ENCODE results near the gene GPC5. TPM values are rescaled to one million over a fixed set of nuclear protein-coding genes. Genes with fewer than 3 reads are reported as not detected.

Gene GPC5
- total and polyA plus RNA-seq, 2 experiments from 2014 or later: 0.32 TPM; not detected in 1

- 14 to 18% methylated on average over 7 of the region's 7 CpGs for WGBS, 2 experiments (ENCODE audit: low coverage in 1 of 2, low lambda C conversion rate in 2 of 2, missing lambda C conversion rate in 2 of 2)
- Histone ChIP-seq H3F3A (ENCODE audit: insufficient read depth) (no peaks in the 10 kb centered on the region), H4K20me1 (ENCODE audit: insufficient read depth) (no peaks in the 10 kb centered on the region), H3K9me3 (ENCODE audit: low read depth) (no peaks in the 10 kb centered on the region), H3K27ac (no peak overlapping the region), H3K79me2 (ENCODE audit: insufficient read depth) (no peaks in the 10 kb centered on the region), H3K4me1 (ENCODE audit: insufficient read depth) (no peaks in the 10 kb centered on the region), H2AFZ (no peak overlapping the region), H3K4me2 (ENCODE audit: unreplicated experiment) (no peak overlapping the region), H3K27me3 (replicated peaks; ENCODE audit: insufficient read depth) (no peaks in the 10 kb centered on the region), H3K9ac (no peak overlapping the region), H3K9me2 (ENCODE audit: insufficient read depth) (no peaks in the 10 kb centered on the region), H3K4me3 (no peak overlapping the region), H3K36me3 (ENCODE audit: low read depth) (no peaks in the 10 kb centered on the region)
- TF ChIP-seq EZH2 (IDR thresholded peaks at IDR 0.05; ENCODE audit: insufficient read depth, poor library complexity, severe bottlenecking) (no peak), EZH2phosphoT487 (IDR thresholded peaks at IDR 0.05; ENCODE audit: insufficient read depth, low read depth) (no peak)
- in situ Hi-C loops (cut with MboI): no loop called here
- no peak for DNase-seq
Observed at GRCh38 chr13:92592757-92593156, 1194.3 kb downstream of the GPC5 start.

GRCh38 chr13:92602560-92602959, 1204.1 kb downstream of the GPC5 start:
- Histone ChIP-seq H3K9me3 (ENCODE audit: low read depth) (no peaks in the 10 kb centered on the region), H3K36me3 (ENCODE audit: low read depth) (no peaks in the 10 kb centered on the region), H3K27ac (no peak overlapping the region), H3K4me1 (ENCODE audit: insufficient read depth) (no peaks in the 10 kb centered on the region), H3K4me3 (no peak overlapping the region), H4K20me1 (ENCODE audit: insufficient read depth) (no peaks in the 10 kb centered on the region), H2AFZ (no peak overlapping the region), H3K79me2 (ENCODE audit: insufficient read depth) (no peaks in the 10 kb centered on the region), H3K4me2 (ENCODE audit: unreplicated experiment) (no peak overlapping the region), H3K9me2 (ENCODE audit: insufficient read depth) (no peaks in the 10 kb centered on the region), H3K9ac (no peak overlapping the region), H3K27me3 (replicated peaks; ENCODE audit: insufficient read depth) (no peaks in the 10 kb centered on the region), H3F3A (ENCODE audit: insufficient read depth) (no peaks in the 10 kb centered on the region)
- in situ Hi-C loops (cut with MboI): no loop called here
- TF ChIP-seq EZH2phosphoT487 (IDR thresholded peaks at IDR 0.05; ENCODE audit: insufficient read depth, low read depth) (no peak), EZH2 (IDR thresholded peaks at IDR 0.05; ENCODE audit: insufficient read depth, poor library complexity, severe bottlenecking) (no peak)
- 3 to 8% methylated on average over 1 of the region's 1 CpG for WGBS, 2 experiments (ENCODE audit: low coverage in 1 of 2, low lambda C conversion rate in 2 of 2, missing lambda C conversion rate in 2 of 2)
- DNase-seq: no peak

- no peak for TF ChIP-seq EZH2 (IDR thresholded peaks at IDR 0.05; ENCODE audit: insufficient read depth, poor library complexity, severe bottlenecking)
- no peak for TF ChIP-seq EZH2phosphoT487 (IDR thresholded peaks at IDR 0.05; ENCODE audit: insufficient read depth, low read depth)
- no peak overlapping the region for H2AFZ ChIP-seq
- no peak overlapping the region for H3K27ac ChIP-seq
- in situ Hi-C loops (cut with MboI): no loop called here
- 13 to 21% methylated on average over 2 of the region's 2 CpGs for WGBS, 2 experiments (ENCODE audit: low coverage in 1 of 2, low lambda C conversion rate in 2 of 2, missing lambda C conversion rate in 2 of 2)
- H3K4me2 ChIP-seq (ENCODE audit: unreplicated experiment): no peak overlapping the region
- no peaks in the 10 kb centered on the region for H3K9me3 ChIP-seq (ENCODE audit: low read depth)
- no peaks in the 10 kb centered on the region for H3K27me3 ChIP-seq (replicated peaks; ENCODE audit: insufficient read depth)
- no peaks in the 10 kb centered on the region for H3K79me2 ChIP-seq (ENCODE audit: insufficient read depth)
- H3F3A ChIP-seq (ENCODE audit: insufficient read depth): no peaks in the 10 kb centered on the region
- H3K9me2 ChIP-seq (ENCODE audit: insufficient read depth): no peaks in the 10 kb centered on the region; the same call in 1 of the 2 replicates
- DNase-seq: no peak
- H4K20me1 ChIP-seq (ENCODE audit: insufficient read depth): no peaks in the 10 kb centered on the region
- no peak overlapping the region for H3K9ac ChIP-seq
- no peaks in the 10 kb centered on the region for H3K36me3 ChIP-seq (ENCODE audit: low read depth)
- H3K4me1 ChIP-seq (ENCODE audit: insufficient read depth): no peaks in the 10 kb centered on the region
- no peak overlapping the region for H3K4me3 ChIP-seq
Observed at GRCh38 chr13:92609376-92609775, 1211.0 kb downstream of the GPC5 start.

GRCh38 chr13:92612892-92613291, 1214.5 kb downstream of the GPC5 start:
- Histone ChIP-seq H3K79me2 (ENCODE audit: insufficient read depth) (no peaks in the 10 kb centered on the region), H3K4me1 (ENCODE audit: insufficient read depth) (no peaks in the 10 kb centered on the region), H2AFZ (no peak overlapping the region), H3F3A (ENCODE audit: insufficient read depth) (no peaks in the 10 kb centered on the region), H3K9me3 (ENCODE audit: low read depth) (no peaks in the 10 kb centered on the region), H3K27ac (no peak overlapping the region), H3K9ac (no peak overlapping the region), H3K9me2 (ENCODE audit: insufficient read depth) (no peaks in the 10 kb centered on the region; the same call in 1 of the 2 replicates), H4K20me1 (ENCODE audit: insufficient read depth) (no peaks in the 10 kb centered on the region), H3K36me3 (ENCODE audit: low read depth) (no peaks in the 10 kb centered on the region), H3K4me3 (no peak overlapping the region), H3K4me2 (ENCODE audit: unreplicated experiment) (no peak overlapping the region), H3K27me3 (replicated peaks; ENCODE audit: insufficient read depth) (no peaks in the 10 kb centered on the region)
- in situ Hi-C loops (cut with MboI): no loop called here
- no peak for TF ChIP-seq EZH2phosphoT487 (IDR thresholded peaks at IDR 0.05; ENCODE audit: insufficient read depth, low read depth)
- no peak for TF ChIP-seq EZH2 (IDR thresholded peaks at IDR 0.05; ENCODE audit: insufficient read depth, poor library complexity, severe bottlenecking)
- no peak for DNase-seq
- 50 to 60% methylated on average over 3 of the region's 3 CpGs for WGBS, 2 experiments (ENCODE audit: low coverage in 1 of 2, low lambda C conversion rate in 2 of 2, missing lambda C conversion rate in 2 of 2)

- H3K9me3 ChIP-seq (ENCODE audit: low read depth): no peaks in the 10 kb centered on the region
- no peak overlapping the region for H3K4me3 ChIP-seq
Observed at GRCh38 chr13:92613921-92614320, 1215.5 kb downstream of the GPC5 start.

More at GRCh38 chr13:92613921-92614320, 1215.5 kb downstream of the GPC5 start:
- Histone ChIP-seq H3K9me2 (ENCODE audit: insufficient read depth) (no peaks in the 10 kb centered on the region; the same call in 1 of the 2 replicates), H3K27me3 (replicated peaks; ENCODE audit: insufficient read depth) (no peaks in the 10 kb centered on the region), H3K36me3 (ENCODE audit: low read depth) (no peaks in the 10 kb centered on the region), H3K4me2 (ENCODE audit: unreplicated experiment) (no peak overlapping the region), H4K20me1 (ENCODE audit: insufficient read depth) (no peaks in the 10 kb centered on the region), H3K27ac (no peak overlapping the region), H3F3A (ENCODE audit: insufficient read depth) (no peaks in the 10 kb centered on the region), H3K9ac (no peak overlapping the region), H3K79me2 (ENCODE audit: insufficient read depth) (no peaks in the 10 kb centered on the region), H2AFZ (no peak overlapping the region), H3K4me1 (ENCODE audit: insufficient read depth) (no peaks in the 10 kb centered on the region)
- in situ Hi-C loops (cut with MboI): no loop called here
- TF ChIP-seq EZH2 (IDR thresholded peaks at IDR 0.05; ENCODE audit: insufficient read depth, poor library complexity, severe bottlenecking) (no peak), EZH2phosphoT487 (IDR thresholded peaks at IDR 0.05; ENCODE audit: insufficient read depth, low read depth) (no peak)
- DNase-seq: no peak

All from GM23248 (cell line).